NOMO-1 treated with DMSO at 0.1 percent for 48 hours (cell line): Measurements from ENCODE around the gene BRICD5.

Experiments
- DNase-seq: peaks from one replicate; lab custom pipeline; 2025; ENCODE audit not compliant: unreplicated experiment; lab: John Stamatoyannopoulos, UW

Gene BRICD5

GRCh38 chr16:2237493-2238149 is 27.0 kb upstream of the BRICD5 start:
- DNase-seq = no peak

DNA sequence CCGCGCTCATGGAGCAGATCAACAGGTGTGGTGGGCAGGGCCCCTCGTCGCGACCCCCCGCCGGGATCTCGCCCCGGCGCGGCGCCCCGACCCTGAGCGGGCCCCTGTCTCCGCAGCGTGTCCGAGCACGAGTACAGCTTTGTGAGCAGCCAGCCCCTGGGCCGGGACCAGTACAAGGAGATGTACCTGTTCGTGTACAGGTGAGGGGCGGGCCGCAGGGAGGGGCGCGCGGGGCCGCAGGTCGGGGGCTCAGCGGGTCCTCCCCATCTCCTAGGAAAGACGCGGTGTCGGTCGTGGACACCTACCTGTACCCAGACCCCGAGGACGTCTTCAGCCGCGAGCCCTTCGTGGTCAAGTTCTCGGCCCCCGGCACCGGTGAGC is 26.4 kb upstream of the BRICD5 start:
- DNase-seq = no peak

GRCh38 chr16:2236337-2237101 is 25.9 kb upstream of the BRICD5 start, which contains the start of gene DNASE1L2:
Gene DNASE1L2 (plus strand): TSS chr16:2236444. CDS start chr16:2236817, 373 bp downstream.
- DNase-seq = no peak

GRCh38 chr16:2235695-2236336 is 25.2 kb upstream of the BRICD5 start:
- DNase-seq = no peak

- DNase-seq = no peak
Observed at GRCh38 chr16:2235234-2235651, 24.6 kb upstream of the BRICD5 start.

GRCh38 chr16:2234813-2235170 is 24.1 kb upstream of the BRICD5 start:
- no peak for DNase-seq

- no peak for DNase-seq
Observed at GRCh38 chr16:2233872-2234812, 23.5 kb upstream of the BRICD5 start.

DNA sequence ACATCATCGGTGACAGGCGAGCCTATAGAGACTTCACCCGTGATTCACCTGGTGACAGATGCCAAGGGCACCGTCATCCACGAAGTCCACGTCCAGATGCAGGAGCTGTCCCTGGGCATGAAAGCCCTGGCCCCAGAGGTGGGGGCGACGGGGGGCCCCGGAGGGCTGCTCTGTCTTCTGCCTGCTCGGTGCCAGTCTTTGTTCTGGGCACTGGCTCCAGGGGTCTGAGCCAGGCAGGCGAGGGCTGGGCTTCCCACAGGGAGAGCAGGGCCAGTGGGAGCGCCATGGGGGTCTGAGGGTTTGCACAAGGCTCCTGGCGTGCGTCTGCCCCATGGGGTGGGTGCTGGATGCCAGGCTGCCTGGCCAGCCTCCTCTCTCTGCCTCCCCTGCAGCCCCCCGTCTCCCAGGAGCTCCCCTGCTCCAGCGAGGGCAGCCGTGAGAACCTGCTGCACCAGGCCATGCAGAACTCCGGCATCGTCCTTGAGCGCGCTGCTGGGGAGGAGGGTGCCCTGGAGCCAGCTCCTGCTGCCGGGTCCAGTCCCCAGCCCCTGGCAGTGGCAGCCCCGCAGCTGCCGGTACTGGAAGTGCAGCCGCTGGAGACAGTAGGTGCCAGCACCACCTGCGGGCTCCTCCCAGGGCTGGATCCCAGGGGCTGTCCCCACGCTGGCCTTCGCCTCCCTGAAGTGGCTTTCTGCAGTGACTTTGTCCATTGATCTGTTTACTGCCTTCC is 22.5 kb upstream of the BRICD5 start:
- DNase-seq = no peak

DNA sequence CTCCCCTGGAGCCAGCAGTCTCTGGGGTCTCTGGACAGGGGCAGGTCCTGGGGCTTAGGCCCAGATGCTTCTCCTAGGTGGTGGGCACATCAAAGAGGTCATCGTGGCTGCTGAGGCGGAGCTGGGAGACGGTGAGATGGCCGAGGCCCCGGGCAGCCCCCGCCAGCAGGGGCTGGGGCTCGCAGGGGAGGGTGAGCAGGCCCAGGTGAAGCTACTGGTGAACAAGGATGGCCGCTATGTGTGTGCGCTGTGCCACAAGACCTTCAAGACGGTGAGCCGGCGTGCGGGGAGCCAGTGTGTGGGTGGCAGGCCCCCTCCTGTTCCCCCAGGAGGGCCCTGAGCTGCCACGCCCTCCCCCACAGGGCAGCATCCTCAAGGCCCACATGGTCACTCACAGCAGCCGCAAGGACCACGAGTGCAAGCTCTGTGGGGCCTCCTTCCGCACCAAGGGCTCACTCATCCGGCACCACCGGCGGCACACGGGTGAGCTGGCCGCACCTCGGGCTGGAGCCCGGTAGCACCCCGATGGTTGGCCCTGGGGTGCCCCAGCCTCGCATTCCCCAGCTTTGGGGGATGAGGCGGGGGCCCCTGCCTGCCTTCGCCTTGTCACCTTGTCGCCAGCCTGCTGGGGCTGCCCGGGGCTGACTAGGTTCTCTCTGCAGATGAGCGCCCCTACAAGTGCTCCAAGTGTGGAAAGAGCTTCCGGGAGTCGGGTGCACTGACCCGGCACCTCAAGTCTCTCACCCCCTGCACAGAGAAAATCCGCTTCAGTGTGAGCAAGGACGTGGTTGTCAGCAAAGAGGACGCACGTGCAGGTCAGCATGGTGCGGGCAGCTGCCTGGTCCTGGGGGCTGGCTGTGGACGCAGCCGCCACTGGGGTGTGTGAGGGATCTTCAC is 21.7 kb upstream of the BRICD5 start:
- DNase-seq = no peak

DNA sequence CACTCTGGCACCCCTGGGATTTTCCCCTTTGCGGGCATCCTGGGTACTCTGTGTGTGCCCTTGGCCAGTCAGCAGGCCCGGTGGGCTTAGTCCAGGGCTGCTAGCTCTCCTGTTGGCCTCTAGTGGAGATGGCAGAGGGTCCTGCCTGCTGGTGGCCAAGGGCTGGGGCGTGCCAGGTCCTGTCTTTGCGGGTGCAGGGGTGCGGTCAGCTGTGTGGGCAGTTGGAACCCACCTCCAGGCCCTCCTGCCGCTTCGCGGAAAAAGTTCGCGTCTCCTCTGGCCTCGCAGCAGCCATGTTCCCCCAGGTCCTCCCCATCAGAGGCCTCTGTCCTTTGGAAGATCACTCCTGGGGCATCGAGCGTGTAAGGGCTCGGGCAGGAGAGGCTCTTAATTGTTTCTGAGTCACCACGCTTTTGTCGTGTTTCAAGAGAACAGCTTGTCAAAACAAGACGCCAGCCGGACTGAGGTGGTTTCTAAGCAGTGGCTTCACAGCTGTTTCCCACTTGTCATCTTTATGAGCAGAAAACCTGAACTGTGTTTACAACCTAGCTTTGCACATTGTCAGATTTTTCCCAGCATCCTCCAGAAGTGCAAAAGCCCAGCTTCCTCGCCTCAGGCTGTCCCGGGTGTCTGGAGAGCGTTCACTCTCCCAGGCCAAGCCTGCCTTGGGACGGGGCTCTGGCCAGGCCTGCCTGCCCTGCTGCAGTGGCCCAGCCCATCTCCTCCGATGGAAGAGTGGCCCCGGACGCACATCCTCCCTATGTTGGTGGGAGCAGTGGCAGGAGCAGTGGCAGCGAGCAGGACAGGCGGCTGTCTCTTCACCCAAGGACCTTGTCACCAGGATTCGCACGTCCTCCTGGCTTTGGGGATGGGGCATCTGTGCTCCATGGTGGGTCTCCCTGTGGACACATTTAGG is 20.6 kb upstream of the BRICD5 start:
- no peak for DNase-seq

DNA sequence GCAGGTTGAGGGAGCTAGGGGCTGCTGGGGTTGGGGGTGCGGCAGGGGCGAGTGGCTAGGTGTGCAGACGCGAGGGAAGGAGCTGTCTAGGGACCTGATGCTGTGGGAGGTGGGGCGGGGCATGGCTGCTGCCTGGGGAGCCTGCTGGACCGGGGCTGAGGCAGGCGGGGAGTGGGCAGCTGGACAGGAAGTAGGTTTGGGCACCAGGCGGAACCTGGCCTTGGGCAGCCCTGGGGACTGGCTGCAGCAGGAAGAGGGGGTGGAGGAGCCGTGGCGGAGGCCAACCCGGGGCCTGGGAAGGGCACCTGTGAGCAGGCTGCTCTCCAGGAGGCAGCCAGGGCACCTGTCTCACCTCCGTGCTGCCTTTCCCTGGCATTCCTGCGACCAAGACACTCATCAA is 19.7 kb upstream of the BRICD5 start:
- no peak for DNase-seq

GRCh38 chr16:2229632-2230250 is 19.1 kb upstream of the BRICD5 start:
- no peak for DNase-seq

- DNase-seq = no peak
Observed at GRCh38 chr16:2229091-2229490, 18.4 kb upstream of the BRICD5 start.

DNA sequence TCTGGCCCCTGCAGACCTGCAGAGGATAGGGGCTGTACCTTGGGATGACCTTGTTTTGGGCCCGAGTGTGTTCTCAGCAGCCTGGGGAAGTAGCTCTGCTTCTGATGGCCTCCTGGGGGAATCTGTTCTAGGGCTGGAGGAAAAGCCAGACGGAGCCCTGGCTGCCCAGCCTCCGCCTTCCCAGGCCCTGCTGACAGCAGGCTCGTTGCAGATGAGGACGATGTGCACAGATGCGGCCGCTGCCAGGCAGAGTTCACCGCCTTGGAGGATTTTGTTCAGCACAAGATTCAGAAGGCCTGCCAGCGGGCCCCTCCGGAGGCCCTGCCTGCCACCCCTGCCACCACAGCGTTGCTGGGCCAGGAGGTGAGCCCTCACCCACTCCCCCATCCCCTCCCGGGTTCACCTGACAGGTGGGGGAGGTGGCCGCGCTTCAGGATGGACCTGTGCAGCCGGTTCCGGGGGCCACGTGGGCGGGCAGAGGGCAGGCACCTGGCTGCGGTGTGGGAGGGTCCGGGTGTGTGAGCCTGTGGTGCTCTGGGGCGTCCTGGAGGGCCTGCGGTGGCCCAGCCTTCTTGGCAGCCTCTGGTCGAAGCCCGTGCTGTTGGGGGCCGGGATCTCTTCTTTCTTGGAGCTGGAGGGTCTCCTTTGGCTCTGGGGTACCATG is 17.6 kb upstream of the BRICD5 start:
- no peak for DNase-seq

DNA sequence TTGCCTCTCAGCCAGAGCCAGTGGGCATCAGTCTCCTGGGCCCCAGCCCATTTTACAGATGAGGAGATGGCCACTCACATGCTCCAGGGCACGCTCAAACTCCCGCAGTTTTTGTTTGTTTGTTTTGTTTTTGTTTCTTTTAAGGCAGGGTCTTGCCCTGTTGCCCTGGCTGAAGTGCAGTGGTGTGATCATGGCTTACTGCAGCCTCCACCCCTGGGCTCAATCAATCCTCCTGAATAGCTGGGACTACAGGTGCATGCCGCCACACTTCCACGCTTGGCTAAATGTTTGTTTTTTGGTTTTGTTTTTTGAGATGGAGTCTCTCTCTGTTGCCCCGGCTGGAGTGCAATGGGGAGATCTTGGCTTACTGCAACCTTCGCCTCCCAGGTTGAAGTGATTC is 16.3 kb upstream of the BRICD5 start:
- no peak for DNase-seq

- no peak for DNase-seq
Observed at GRCh38 chr16:2226245-2226793, 15.7 kb upstream of the BRICD5 start.

- peak; percentile 42 for DNase-seq
Observed at GRCh38 chr16:2223942-2224486, 13.4 kb upstream of the BRICD5 start.
